MM.1S (cell line): ENCODE data around the gene UBE2G2.

ENCODE experiments used
- CTCF ChIP-seq: fragments of 300-600 bp; sonication (generic); IDR thresholded peaks from 2 replicates; pipeline ENCODE4 v1.5.1; 2016; ENCODE audit warnings: antibody characterized with exemption, low read length, mixed read lengths
- EZH2 ChIP-seq: fragments of 300-600 bp; sonication (generic); optimal IDR thresholded peaks from 2 replicates; pipeline ENCODE3; 2017; ENCODE audit warnings: low read depth, mild to moderate bottlenecking, antibody characterized with exemption, low read length, mixed read lengths
- EZH2phosphoT487 ChIP-seq: fragments of 300-600 bp; sonication (generic); IDR thresholded peaks from 2 replicates; pipeline ENCODE4 v1.6.1; 2018; ENCODE audit warnings: antibody characterized with exemption, low read length

- TF ChIP-seq CTCF: no peak
- peak; percentile 71 for TF ChIP-seq EZH2
- TF ChIP-seq EZH2phosphoT487: no peak
These were observed 66.8 kb downstream of the UBE2G2 start for GRCh38 chr21:44734841-44735240.
